ENCODE data around the gene DBI. TPM values are rescaled to one million over a fixed set of nuclear protein-coding genes. Genes with fewer than 3 reads are reported as not detected.
A peak's percentile ranks its signal among the peaks of the same experiment; 100 is the strongest.

DBI gene
- total RNA-seq, 2 donors from 2014 or later = 51.4 to 62.8 TPM

- DNase-seq (no peak), ATAC-seq (no peak)
- intact Hi-C loops (cut with DNase I) = no loop called here
- Histone ChIP-seq H3K36me3 (replicated peaks in 1 of 2; ENCODE audit: insufficient read depth in 1 of 2, low read depth in 2 of 2) (no peaks in the 10 kb centered on the region), H3K27me3 (no peaks in the 10 kb centered on the region), H3K27ac (no peak overlapping the region), H3K9me3 (no peaks in the 10 kb centered on the region), H3K4me1 (peaks cover 46% of the 10 kb centered on the region), H3K4me3 (no peak overlapping the region)
- TF ChIP-seq POLR2A (IDR thresholded peaks at IDR 0.05) = no peak
- no peak for TF ChIP-seq CTCF (IDR thresholded peaks at IDR 0.05)
- 71 to 73% methylated on average over 2 to 3 of the region's 4 CpGs for whole genome bisulfite sequencing, 2 donors
Measured at GRCh38 chr2:119384971-119385370, 18.2 kb downstream of the DBI start.

GRCh38 chr2:119385466-119385865 is 18.7 kb downstream of the DBI start:
- no peak for ATAC-seq
- intact Hi-C loops (cut with DNase I) = no loop called here
- WGBS, 2 donors = 75 to 91% methylated on average over 3 of the region's 3 CpGs

GRCh38 chr2:119387381-119388129 is 20.8 kb downstream of the DBI start:
- intact Hi-C loops (cut with DNase I) = no loop called here
- H3K36me3 ChIP-seq (replicated peaks in 1 of 2; ENCODE audit: insufficient read depth in 1 of 2, low read depth in 2 of 2) = no peaks in the 10 kb centered on the region
- WGBS, 2 donors = 30 to 36% methylated on average over 9 of the region's 9 CpGs
- ATAC-seq = peak; percentile 73
- H3K27ac ChIP-seq = peak overlapping the region in 3 of 4 donors; percentile 46 to 78 (median 65)
- TF ChIP-seq POLR2A (IDR thresholded peaks at IDR 0.05) (no peak), CTCF (IDR thresholded peaks at IDR 0.05) (peak in 3 of 7 experiments; percentile 5 to 13 (median 12))
- H3K27me3 ChIP-seq = no peaks in the 10 kb centered on the region
- peak; percentile 71 to 85 (median 82) for DNase-seq
- no peaks in the 10 kb centered on the region for H3K9me3 ChIP-seq
- H3K4me3 ChIP-seq = no peak overlapping the region
- peaks cover 49% of the 10 kb centered on the region for H3K4me1 ChIP-seq

More at GRCh38 chr2:119385466-119385865, 18.7 kb downstream of the DBI start:
- no peak for TF ChIP-seq CTCF (IDR thresholded peaks at IDR 0.05)
- no peak for TF ChIP-seq POLR2A (IDR thresholded peaks at IDR 0.05)
- Histone ChIP-seq H3K27ac (no peak overlapping the region), H3K4me3 (no peak overlapping the region), H3K36me3 (replicated peaks in 1 of 2; ENCODE audit: insufficient read depth in 1 of 2, low read depth in 2 of 2) (no peaks in the 10 kb centered on the region), H3K4me1 (peaks cover 49% of the 10 kb centered on the region), H3K9me3 (no peaks in the 10 kb centered on the region), H3K27me3 (no peaks in the 10 kb centered on the region)
- DNase-seq = no peak

GRCh38 chr2:119389615-119390306 is 23.0 kb downstream of the DBI start:
- no peaks in the 10 kb centered on the region for H3K27me3 ChIP-seq
- H3K4me1 ChIP-seq = peaks cover 30% of the 10 kb centered on the region
- peak overlapping the region in 3 of 4 donors; percentile 27 to 45 (median 44) for H3K27ac ChIP-seq
- H3K4me3 ChIP-seq = no peak overlapping the region
- 16 to 21% methylated on average over 5 of the region's 5 CpGs for WGBS, 2 donors
- no peaks in the 10 kb centered on the region for H3K9me3 ChIP-seq
- no peaks in the 10 kb centered on the region for H3K36me3 ChIP-seq (replicated peaks in 1 of 2; ENCODE audit: insufficient read depth in 1 of 2, low read depth in 2 of 2)
- peak; percentile 86 to 95 (median 88) for DNase-seq
- TF ChIP-seq POLR2A (IDR thresholded peaks at IDR 0.05) = no peak
- peak; percentile 71 for ATAC-seq
- intact Hi-C loops (cut with DNase I) = no loop called here

GRCh38 chr2:119393971-119394748 is 27.4 kb downstream of the DBI start:
- H3K36me3 ChIP-seq (replicated peaks in 1 of 2; ENCODE audit: insufficient read depth in 1 of 2, low read depth in 2 of 2) = no peaks in the 10 kb centered on the region
- DNase-seq (no peak), ATAC-seq (no peak)
- no peak overlapping the region for H3K4me3 ChIP-seq
- intact Hi-C loops (cut with DNase I) = no loop called here
- no peak for TF ChIP-seq POLR2A (IDR thresholded peaks at IDR 0.05)
- no peak for TF ChIP-seq CTCF (IDR thresholded peaks at IDR 0.05)
- no peaks in the 10 kb centered on the region for H3K9me3 ChIP-seq
- H3K27ac ChIP-seq = no peak overlapping the region
- 83 to 84% methylated on average over 3 of the region's 3 CpGs for WGBS, 2 donors
- peaks cover 11% of the 10 kb centered on the region for H3K4me1 ChIP-seq
- H3K27me3 ChIP-seq = no peaks in the 10 kb centered on the region

Measured in body of pancreas (tissue), 4 donors.